H9 (cell line): ENCODE data around the gene PKIB. TPM values are rescaled to one million over a fixed set of nuclear protein-coding genes. Genes with fewer than 3 reads are reported as not detected.

ENCODE experiments used
- DNase-seq: peaks from one replicate; pipeline ENCODE4 v3.0.0-alpha.2; 2017
- H2AFZ ChIP-seq: one replicate; pipeline ENCODE4 v1.6.1; 2013; ENCODE audit warnings: mild to moderate bottlenecking, low read length, control low read depth, moderate library complexity
- H2AK5ac ChIP-seq: 2 replicates; pipeline ENCODE4 v1.6.1; 2013; ENCODE audit warnings: low read length, control low read depth, mixed read lengths; ENCODE audit not compliant: insufficient read length
- H2BK120ac ChIP-seq: one replicate; pipeline ENCODE4 v1.6.1; 2013; ENCODE audit warnings: low read depth, mild to moderate bottlenecking, low read length, control low read depth, inconsistent platforms; ENCODE audit not compliant: poor library complexity, severe bottlenecking
- H2BK12ac ChIP-seq: 2 replicates; pipeline ENCODE4 v1.6.1; 2013; ENCODE audit warnings: low read length, control low read depth, mixed read lengths, low read depth; ENCODE audit not compliant: insufficient read length
- H2BK15ac ChIP-seq: 2 replicates; pipeline ENCODE4 v1.6.1; 2013; ENCODE audit warnings: low read depth, low read length, control low read depth
- H2BK20ac ChIP-seq: one replicate; pipeline ENCODE4 v1.6.1; 2013; ENCODE audit warnings: low read depth, mild to moderate bottlenecking, low read length, control low read depth, inconsistent platforms; ENCODE audit not compliant: poor library complexity, severe bottlenecking
- H2BK5ac ChIP-seq: 2 replicates; pipeline ENCODE4 v1.6.1; 2013; ENCODE audit warnings: low read length, control low read depth, mixed read lengths; ENCODE audit not compliant: insufficient read length
- H3K14ac ChIP-seq: 2 replicates; pipeline ENCODE4 v1.6.1; 2013; ENCODE audit warnings: low read length, control low read depth; ENCODE audit not compliant: insufficient read depth
- H3K18ac ChIP-seq: 2 replicates; pipeline ENCODE4 v1.6.1; 2013; ENCODE audit warnings: low read depth, mild to moderate bottlenecking, mixed read lengths, low read length, control low read depth; ENCODE audit not compliant: insufficient read length
- H3K23ac ChIP-seq: 2 replicates; pipeline ENCODE4 v1.6.1; 2013; ENCODE audit warnings: low read length, control low read depth, mixed read lengths, low read depth; ENCODE audit not compliant: insufficient read length
- H3K23me2 ChIP-seq: 2 replicates; pipeline ENCODE4 v1.6.1; 2013; ENCODE audit warnings: low read depth, mild to moderate bottlenecking, mixed read lengths, low read length, control low read depth; ENCODE audit not compliant: insufficient read length, poor library complexity, severe bottlenecking
- H3K27ac ChIP-seq: 2 replicates; pipeline ENCODE4 v1.5.1; 2013; ENCODE audit warnings: low read length, control low read depth, mixed read lengths, low read depth; ENCODE audit not compliant: insufficient read length
- H3K27me3 ChIP-seq: 2 replicates; pipeline ENCODE4 v1.6.1; 2013; ENCODE audit warnings: low read length, control low read depth, inconsistent platforms; ENCODE audit not compliant: insufficient read depth
- H3K4ac ChIP-seq: 2 replicates; pipeline ENCODE4 v1.6.1; 2013; ENCODE audit warnings: low read depth, mild to moderate bottlenecking, control low read depth, inconsistent platforms, low read length, moderate library complexity
- H3K4me1 ChIP-seq: 2 replicates; pipeline ENCODE4 v1.6.1; 2013; ENCODE audit warnings: low read length, control low read depth, inconsistent platforms; ENCODE audit not compliant: insufficient read depth
- H3K4me2 ChIP-seq: 2 replicates; pipeline ENCODE4 v1.6.1; 2013; ENCODE audit warnings: low read length, control low read depth, mixed read lengths; ENCODE audit not compliant: insufficient read length, insufficient read depth
- H3K56ac ChIP-seq: 2 replicates; pipeline ENCODE4 v1.6.1; 2013; ENCODE audit warnings: low read depth, mild to moderate bottlenecking, mixed read lengths, low read length, control low read depth; ENCODE audit not compliant: insufficient read length
- H3K79me1 ChIP-seq: 2 replicates; pipeline ENCODE4 v1.6.1; 2013; ENCODE audit warnings: low read depth, mild to moderate bottlenecking, moderate library complexity, low read length, control low read depth, inconsistent platforms; ENCODE audit not compliant: insufficient read depth, poor library complexity, severe bottlenecking
- H3K79me2 ChIP-seq: 2 replicates; pipeline ENCODE4 v1.6.1; 2013; ENCODE audit warnings: low read length, control low read depth, inconsistent platforms; ENCODE audit not compliant: insufficient read depth
- H3K9ac ChIP-seq: 2 replicates; pipeline ENCODE4 v1.6.1; 2013; ENCODE audit warnings: low read length, control low read depth, mixed read lengths; ENCODE audit not compliant: insufficient read length; ENCODE audit errors: extremely low read depth
- H3K9me3 ChIP-seq: one replicate; pipeline ENCODE4 v1.6.1; 2013; ENCODE audit warnings: low read depth, low read length, inconsistent platforms; ENCODE audit not compliant: control insufficient read depth
- H3T11ph ChIP-seq: one replicate; pipeline ENCODE4 v1.6.1; 2013; ENCODE audit warnings: mild to moderate bottlenecking, low read length, control low read depth, inconsistent platforms
- H4K20me1 ChIP-seq: one replicate; pipeline ENCODE4 v1.6.1; 2013; ENCODE audit not compliant: control insufficient read depth, insufficient read length, insufficient read depth
- H4K5ac ChIP-seq: 2 replicates; pipeline ENCODE4 v1.6.1; 2013; ENCODE audit warnings: low read depth, mild to moderate bottlenecking, mixed read lengths, low read length, control low read depth; ENCODE audit not compliant: insufficient read length
- H4K8ac ChIP-seq: replicated peaks from 2 replicates; pipeline ENCODE4 v1.6.1; 2013; ENCODE audit warnings: low read length, control low read depth, mixed read lengths, low read depth; ENCODE audit not compliant: insufficient read length
- H4K91ac ChIP-seq: 2 replicates; pipeline ENCODE4 v1.6.1; 2013; ENCODE audit warnings: low read depth, mild to moderate bottlenecking, moderate library complexity, mixed read lengths, low read length, control low read depth; ENCODE audit not compliant: insufficient read length
- H3K27ac Mint-ChIP-seq, 3 experiments: 2 replicates in 2 of 3; 3 replicates in 1 of 3; pipeline ENCODE4 v1.8.0; 2020 to 2021; ENCODE audit warnings: mixed read lengths in 3 of 3, mild to moderate bottlenecking in 1 of 3, moderate library complexity in 1 of 3
- H3K27me3 Mint-ChIP-seq: 2 replicates; pipeline ENCODE4 v1.8.0; 2021; ENCODE audit warnings: low read depth, mild to moderate bottlenecking, moderate library complexity, mixed read lengths
- H3K36me3 Mint-ChIP-seq, 3 experiments: 2 replicates in 2 of 3; 3 replicates in 1 of 3; pipeline ENCODE4 v1.8.0; 2020 to 2021; ENCODE audit warnings: low read depth in 3 of 3, mixed read lengths in 3 of 3; ENCODE audit not compliant: insufficient read depth in 1 of 3
- H3K4me1 Mint-ChIP-seq, 2 experiments: 2 replicates each; pipeline ENCODE4 v1.8.0; 2020; ENCODE audit warnings: mixed read lengths in 2 of 2
- H3K4me3 Mint-ChIP-seq, 2 experiments: 2 replicates in 1 of 2; 3 replicates in 1 of 2; pipeline ENCODE4 v1.8.0; 2020 to 2021; ENCODE audit warnings: mild to moderate bottlenecking in 2 of 2, mixed read lengths in 2 of 2, moderate library complexity in 1 of 2
- H3K9me3 Mint-ChIP-seq, 2 experiments: 2 replicates in 1 of 2; 3 replicates in 1 of 2; pipeline ENCODE4 v1.8.0; 2020; ENCODE audit warnings: mild to moderate bottlenecking in 2 of 2, mixed read lengths in 2 of 2, moderate library complexity in 1 of 2
- CTCF ChIP-seq: fragments of 200-600 bp; sonication (generic); conservative IDR thresholded peaks from 3 replicates; pipeline ENCODE4 v1.8.0; 2021; ENCODE audit warnings: antibody characterized with exemption, mild to moderate bottlenecking
- WGBS: extraction: QIAGEN DNeasy Blood & Tissue Kit; methylation state at CpG from one replicate; pipeline ENCODE4 v1.1.7; 2013; ENCODE audit warnings: missing lambda C conversion rate, low lambda C conversion rate, mixed read lengths; ENCODE audit not compliant: insufficient read length; ENCODE audit errors: extremely low coverage; 5-methylcytosine and 5-hydroxymethylcytosine counted together
- total RNA-seq: library from RNA; stranded (reverse); gene quantifications from 2 replicates; pipeline ENCODE4 v1.2.1, GENCODE V29; 2021

Gene PKIB
- total RNA-seq, 1 experiment from 2014 or later = 46.5 TPM

- no peak overlapping the region for H2BK5ac ChIP-seq
Observed at GRCh38 chr6:122567034-122567433, 43.2 kb upstream of the PKIB start.

More at GRCh38 chr6:122567034-122567433, 43.2 kb upstream of the PKIB start:
- Mint-ChIP-seq H3K27me3 (no peaks in the 10 kb centered on the region), H3K4me1 (peaks cover 15 to 17% of the 10 kb centered on the region in 2 experiments), H3K27ac (0 out of 7 replicates have a peak overlapping the region, but pooled peaks of 1 of the 3 experiments have one; percentile 48), H3K9me3 (peaks cover 6 to 13% of the 10 kb centered on the region in 2 experiments), H3K4me3 (no peak overlapping the region), H3K36me3 (peaks cover 10 to 42% (median 11%) of the 10 kb centered on the region in 3 experiments; a peak in 6 of 7 replicates)
- no peak for TF ChIP-seq CTCF
- no peaks in the 10 kb centered on the region for H3K23me2 ChIP-seq
- no peak overlapping the region for H2BK20ac ChIP-seq
- no peak overlapping the region for H3T11ph ChIP-seq
- no peaks in the 10 kb centered on the region; the same call in 1 of the 2 replicates for H3K79me2 ChIP-seq
- H3K14ac ChIP-seq = no peak overlapping the region
- H3K9me3 ChIP-seq = no peaks in the 10 kb centered on the region
- no peak overlapping the region for H4K5ac ChIP-seq
- no CpG with 5 or more reads among the region's 1 CpG for WGBS
- H4K91ac ChIP-seq = no peak overlapping the region
- no peak overlapping the region for H2BK12ac ChIP-seq
- no peak overlapping the region for H3K9ac ChIP-seq
- DNase-seq = no peak
- H3K27ac ChIP-seq = no peak overlapping the region
- no peak overlapping the region for H3K56ac ChIP-seq
- H2BK15ac ChIP-seq = no peak overlapping the region
- no peak overlapping the region for H2AK5ac ChIP-seq
- H3K23ac ChIP-seq = no peak overlapping the region
- no peak overlapping the region for H2AFZ ChIP-seq
- no peak overlapping the region for H4K8ac ChIP-seq
- no peaks in the 10 kb centered on the region for H4K20me1 ChIP-seq
- H3K4me1 ChIP-seq = peaks cover 2% of the 10 kb centered on the region; the same call in 1 of the 2 replicates
- no peak overlapping the region for H3K4ac ChIP-seq
- no peak overlapping the region for H3K18ac ChIP-seq
- H2BK120ac ChIP-seq = no peak overlapping the region
- peaks cover 11% of the 10 kb centered on the region for H3K79me1 ChIP-seq
- H3K4me2 ChIP-seq = no peak overlapping the region
- no peaks in the 10 kb centered on the region for H3K27me3 ChIP-seq
